GM12892 (cell line): ENCODE data around the gene TMED4.

Source experiments
- DNase-seq: peaks from one replicate; pipeline ENCODE4 v3.0.0; 2011; ENCODE audit not compliant: insufficient read length
- FAIRE-seq: peaks from 2 replicates; lab custom pipeline; 2011; peaks lifted over from hg19 to GRCh38; lab: Jason Lieb, UNC
- POLR2A ChIP-seq: IDR thresholded peaks from 2 replicates; pipeline ENCODE4 v1.6.1; 2011; ENCODE audit warnings: low read depth, low read length, control low read depth
- POLR2AphosphoS5 ChIP-seq: IDR thresholded peaks from 2 replicates; pipeline ENCODE4 v1.6.1; 2011; ENCODE audit warnings: low read depth, low read length, control low read depth
- TAF1 ChIP-seq: IDR thresholded peaks from 2 replicates; pipeline ENCODE4 v1.6.1; 2011; ENCODE audit warnings: low read depth, mild to moderate bottlenecking, control low read depth, low read length, borderline replicate concordance

Gene TMED4

DNA sequence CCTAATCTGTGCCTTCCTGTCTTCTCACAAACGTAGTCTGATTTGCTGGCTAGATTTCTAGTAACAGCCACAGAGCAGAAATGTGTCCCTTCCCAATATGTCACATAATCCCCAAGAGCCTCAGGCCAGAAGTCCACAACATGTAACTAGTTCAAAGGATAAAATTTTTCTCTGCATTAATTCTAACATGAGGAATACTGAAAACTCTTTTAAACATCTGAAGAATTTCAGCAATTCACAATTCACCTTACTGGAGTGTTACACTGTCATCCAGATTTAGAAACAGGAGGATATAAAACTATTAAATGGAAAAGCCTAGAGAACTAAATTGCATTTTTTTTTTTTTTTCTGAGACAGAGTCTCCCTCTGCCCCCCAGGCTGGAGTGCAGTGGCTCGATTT is 5.8 kb downstream of the TMED4 start:
- no peak for TF ChIP-seq POLR2A
- no peak for TF ChIP-seq TAF1
- no peak for TF ChIP-seq POLR2AphosphoS5
- FAIRE-seq (no peak), DNase-seq (no peak)

DNA sequence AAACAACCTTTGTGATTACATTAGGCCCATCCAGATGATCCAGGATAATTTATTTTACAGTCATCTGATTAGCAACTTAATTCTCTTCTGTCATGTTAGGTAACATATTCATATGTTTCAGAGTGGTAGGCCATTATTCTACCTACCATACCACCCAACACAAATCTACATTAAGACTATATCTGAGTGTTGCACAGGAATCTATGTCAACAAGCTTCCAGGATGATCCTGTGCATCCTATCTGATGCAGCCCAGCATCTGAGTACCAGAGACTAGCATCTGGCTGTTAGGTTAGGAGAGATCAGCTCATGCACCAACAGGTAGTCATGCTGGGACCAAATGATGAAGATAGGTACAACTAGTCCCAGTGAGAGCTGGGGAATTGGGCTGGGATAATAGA is 7.0 kb downstream of the TMED4 start:
- FAIRE-seq, result no peak
- TF ChIP-seq POLR2AphosphoS5 (no peak), POLR2A (no peak), TAF1 (no peak)
- DNase-seq, result no peak

DNA sequence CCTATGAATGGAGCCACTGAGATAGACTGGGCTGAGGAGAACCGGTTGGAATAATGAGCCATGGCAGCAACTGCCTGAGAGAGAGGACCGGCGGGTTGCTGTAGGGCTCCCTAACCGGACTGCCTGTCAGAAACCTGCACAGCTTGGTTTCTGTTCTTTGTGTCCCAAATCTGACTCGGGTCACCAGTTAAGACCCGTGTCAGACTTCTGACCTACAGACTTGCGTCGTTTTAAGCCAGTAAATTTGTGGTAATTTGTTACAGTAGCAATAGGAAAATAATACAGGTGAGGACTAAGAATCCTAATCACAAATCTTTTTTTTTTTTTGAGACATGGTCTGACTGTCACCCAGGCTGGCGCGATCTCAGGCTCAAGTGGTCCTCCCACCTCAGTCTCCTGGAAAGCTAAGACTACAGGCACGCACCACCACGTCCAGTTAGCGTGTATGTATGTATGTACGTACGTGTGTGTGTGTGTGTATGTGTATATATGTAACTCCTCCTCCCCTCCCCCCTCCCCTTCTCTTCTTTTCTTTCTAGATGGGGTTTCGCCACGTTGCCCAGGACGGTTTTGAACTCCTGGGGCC is 7.7 kb downstream of the TMED4 start:
- FAIRE-seq (no peak), DNase-seq (no peak)
- TF ChIP-seq TAF1 (no peak), POLR2A (no peak), POLR2AphosphoS5 (no peak)

DNA sequence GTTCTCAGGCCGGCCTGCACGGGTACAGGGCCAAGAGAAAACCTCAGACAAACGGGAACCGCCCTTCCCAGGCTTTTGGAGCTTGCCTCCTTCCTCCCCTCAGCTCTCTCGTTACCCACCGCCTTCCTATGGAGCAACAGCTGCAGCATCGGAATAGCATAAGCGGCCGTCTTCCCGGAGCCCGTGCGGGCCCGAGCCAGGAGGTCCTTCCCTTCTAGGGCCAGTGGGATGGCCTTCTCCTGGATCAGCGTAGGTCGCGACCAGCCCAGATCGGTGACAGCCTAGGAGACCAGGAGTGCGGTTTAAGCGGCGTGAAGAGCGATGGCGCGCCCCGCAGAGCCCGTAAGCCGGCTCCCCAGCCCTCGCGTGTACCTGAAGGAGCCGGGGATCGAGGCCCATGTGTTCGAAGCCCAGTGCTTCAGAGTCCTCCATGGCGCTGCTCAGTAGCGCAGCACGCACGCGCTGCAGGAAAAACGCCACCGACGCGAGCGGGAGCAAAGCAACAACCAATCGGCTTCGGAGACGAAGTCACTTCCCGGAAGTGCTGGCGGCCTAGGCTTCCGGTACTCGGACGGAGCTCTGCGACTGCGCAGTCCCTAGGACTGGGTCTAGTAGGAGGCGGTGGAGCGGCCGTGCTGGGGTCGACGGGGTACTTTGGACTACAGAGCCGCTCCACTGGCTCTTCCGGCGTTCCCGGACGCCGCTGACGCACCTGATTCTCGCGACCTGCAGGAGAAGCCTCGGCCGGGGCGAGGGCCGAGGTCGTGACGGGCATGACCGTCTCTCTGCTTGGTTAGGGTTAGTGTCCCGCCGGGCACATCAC is 8.4 kb downstream of the TMED4 start, which contains the start of gene DDX56:
Gene DDX56, minus strand, starts transcription at position 445 of the 823 bp plus-strand sequence. Its CDS starts 13 bp downstream, at position 432.
- peak; percentile 96 for FAIRE-seq

DNA sequence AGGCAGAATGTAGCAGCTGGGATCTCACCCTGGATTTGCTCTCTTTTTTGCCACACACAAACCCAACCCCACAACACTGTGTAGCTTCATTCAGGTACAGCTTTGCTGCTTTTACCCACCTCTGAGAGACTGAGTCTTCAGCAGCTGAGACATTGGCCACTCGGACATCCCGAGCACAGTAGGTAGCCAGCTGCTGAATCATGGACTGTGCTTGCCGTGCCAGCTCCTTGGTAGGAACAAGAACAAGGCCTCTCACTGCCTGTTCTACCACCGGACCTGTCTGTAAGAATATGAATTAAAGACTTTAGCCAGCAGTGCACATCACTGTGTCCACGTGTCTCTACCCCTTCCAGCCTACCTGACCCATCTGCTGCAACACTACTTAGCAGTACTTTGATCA is 9.3 kb downstream of the TMED4 start:
- DNase-seq (no peak), FAIRE-seq (no peak)
- TF ChIP-seq POLR2AphosphoS5, result no peak
- TF ChIP-seq POLR2A, result no peak
- no peak for TF ChIP-seq TAF1

More for the DNA sequence above, 8.4 kb downstream of the TMED4 start, which contains the start of gene DDX56:
- TF ChIP-seq POLR2A (peak; percentile 97), TAF1 (peak; percentile 74; the same call in 1 of the 2 replicates), POLR2AphosphoS5 (peak; percentile 93)
- DNase-seq, result peak; percentile 96

DNA sequence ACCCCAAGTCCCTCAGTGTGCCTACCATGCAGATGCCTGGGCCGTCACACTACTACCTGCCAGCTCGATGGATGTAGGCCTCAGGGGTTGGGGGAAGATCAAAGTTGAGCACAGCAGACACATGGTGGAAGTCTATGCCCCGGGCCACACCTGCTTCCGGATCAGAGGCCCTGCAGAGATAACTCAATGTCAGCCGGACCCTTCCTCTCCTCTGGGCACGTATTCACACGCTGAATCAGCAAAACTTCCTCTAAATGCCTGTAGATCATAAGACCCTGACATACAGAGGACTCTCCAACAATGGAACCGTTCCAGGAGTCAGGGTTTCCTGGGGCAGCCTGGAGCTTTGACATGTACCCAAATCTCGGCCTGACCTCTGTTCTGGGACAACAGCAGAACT is 12.1 kb downstream of the TMED4 start:
- DNase-seq, result no peak
- no peak for FAIRE-seq
- TF ChIP-seq POLR2A, result no peak
- TF ChIP-seq POLR2AphosphoS5, result no peak
- TF ChIP-seq TAF1, result no peak

DNA sequence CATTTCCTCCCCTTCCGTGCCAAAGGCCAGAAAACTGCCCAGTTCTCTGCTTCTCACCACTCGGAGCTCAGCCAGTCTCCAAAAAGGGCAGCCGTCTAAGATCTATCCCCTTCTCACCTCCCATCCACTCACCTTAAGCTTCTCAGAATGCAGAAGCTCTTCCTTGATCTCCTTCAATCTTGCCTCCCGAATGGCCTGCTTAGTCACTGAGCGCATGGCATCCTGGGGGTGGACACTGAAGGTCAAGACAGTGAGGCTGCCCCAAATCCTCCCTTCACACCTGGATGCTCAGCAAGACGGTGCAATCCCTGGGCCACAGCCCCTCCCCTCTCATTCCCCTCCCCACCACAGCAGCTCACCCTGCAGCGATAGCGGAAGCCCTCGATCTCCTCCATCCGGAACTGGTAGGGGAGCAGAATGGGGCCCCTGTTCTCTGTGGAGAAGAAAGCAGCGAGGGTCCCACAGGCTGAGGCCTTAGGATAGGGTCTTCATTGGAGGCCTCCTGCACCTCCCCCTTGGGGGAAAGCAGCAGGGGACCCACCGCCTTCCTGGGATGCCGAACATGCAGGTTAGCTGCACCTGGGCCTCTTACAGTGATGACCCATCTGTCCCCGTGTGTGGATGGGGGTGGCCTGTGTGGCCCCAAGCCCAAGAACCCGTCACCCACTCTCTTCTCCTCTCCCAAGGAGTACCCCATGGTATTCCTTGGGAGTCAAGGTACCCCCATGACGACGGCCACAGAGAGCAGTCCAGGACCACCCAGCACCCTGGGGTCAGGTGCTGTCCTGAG is 13.1 kb downstream of the TMED4 start:
- DNase-seq (no peak), FAIRE-seq (no peak)
- TF ChIP-seq POLR2AphosphoS5, result no peak
- TF ChIP-seq POLR2A, result no peak
- no peak for TF ChIP-seq TAF1

DNA sequence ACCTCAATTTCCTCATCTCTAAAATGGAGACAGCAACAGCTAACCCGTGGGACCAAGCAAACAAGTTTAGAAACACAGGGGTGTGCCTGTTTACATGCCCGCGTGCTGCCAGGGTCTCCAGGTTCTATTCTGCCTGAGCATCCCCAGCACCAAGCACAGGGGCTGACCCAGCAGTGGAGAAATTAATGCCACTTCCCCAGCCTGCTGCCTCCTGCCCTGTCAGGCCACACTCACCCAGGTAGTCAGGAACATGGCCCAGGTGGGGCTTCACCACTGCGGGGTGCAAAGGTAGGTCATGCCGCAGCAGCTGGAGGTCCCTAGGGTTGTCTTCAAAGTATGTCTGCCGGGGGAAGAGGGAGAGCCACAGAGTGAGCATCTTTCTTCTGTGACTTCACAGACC is 14.1 kb downstream of the TMED4 start:
- DNase-seq (no peak), FAIRE-seq (no peak)
- TF ChIP-seq POLR2AphosphoS5, result no peak
- TF ChIP-seq POLR2A, result no peak
- no peak for TF ChIP-seq TAF1

DNA sequence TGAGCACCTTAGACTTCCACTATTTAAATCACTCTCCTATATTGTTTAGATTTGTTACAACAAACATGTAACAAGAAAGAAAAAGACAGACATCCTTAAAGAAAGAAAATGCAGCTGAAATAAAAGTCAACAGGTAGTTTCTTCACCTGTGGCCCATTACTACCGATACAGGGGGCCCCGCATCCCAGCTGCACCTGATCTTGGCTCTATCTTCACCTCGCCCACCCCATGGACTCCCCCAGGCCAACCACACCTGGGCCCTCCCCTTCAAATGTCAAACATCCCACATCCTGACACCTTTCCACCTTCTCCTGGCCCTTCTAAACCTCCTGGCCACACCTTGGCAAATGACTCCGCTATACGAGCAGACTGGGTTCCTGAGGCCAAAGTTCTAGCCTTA is 15.4 kb downstream of the TMED4 start:
- no peak for TF ChIP-seq POLR2A
- no peak for TF ChIP-seq POLR2AphosphoS5
- no peak for TF ChIP-seq TAF1
- no peak for DNase-seq
- no peak for FAIRE-seq

DNA sequence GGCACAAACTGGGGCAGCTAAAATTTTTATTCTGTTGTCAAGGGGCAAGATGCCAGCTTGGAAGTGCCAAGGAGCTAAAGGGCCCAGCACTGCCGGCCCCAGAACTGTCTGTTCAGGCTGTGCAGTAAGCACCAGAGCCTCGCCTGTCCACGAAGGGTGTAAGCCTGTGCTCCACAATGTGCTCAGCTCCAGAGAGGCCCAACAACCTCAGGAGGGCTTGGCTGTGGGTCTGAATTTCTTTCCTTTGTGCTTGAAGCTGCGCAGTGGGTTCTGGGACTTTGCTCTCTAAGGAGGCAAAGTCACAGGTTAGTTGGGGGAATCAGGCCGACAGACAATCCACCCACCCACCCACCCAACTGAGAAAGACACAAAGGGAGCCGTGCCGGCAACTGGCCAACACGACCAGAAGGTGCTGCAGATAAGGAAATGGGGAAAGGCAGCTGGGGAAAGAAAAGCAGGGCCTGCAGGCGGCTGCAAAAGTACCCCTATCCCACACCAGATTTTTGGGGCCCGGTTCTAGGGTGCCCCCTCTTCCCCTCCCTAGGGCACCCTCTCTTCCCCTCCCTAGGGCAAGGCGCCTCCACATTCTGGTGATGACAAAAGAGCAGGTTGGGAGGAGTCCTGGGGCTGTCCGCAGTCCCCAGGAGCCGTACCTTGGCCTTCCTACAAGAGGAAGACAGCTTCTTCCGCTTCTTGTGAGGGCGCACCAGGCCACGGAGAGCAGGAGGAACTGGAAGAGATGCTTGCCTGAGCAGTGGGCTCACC is 16.1 kb downstream of the TMED4 start:
- FAIRE-seq, result no peak
- DNase-seq, result no peak
- no peak for TF ChIP-seq POLR2AphosphoS5
- TF ChIP-seq TAF1, result no peak
- no peak for TF ChIP-seq POLR2A
